ENCODE data around the gene ANKRD13A.

DNA sequence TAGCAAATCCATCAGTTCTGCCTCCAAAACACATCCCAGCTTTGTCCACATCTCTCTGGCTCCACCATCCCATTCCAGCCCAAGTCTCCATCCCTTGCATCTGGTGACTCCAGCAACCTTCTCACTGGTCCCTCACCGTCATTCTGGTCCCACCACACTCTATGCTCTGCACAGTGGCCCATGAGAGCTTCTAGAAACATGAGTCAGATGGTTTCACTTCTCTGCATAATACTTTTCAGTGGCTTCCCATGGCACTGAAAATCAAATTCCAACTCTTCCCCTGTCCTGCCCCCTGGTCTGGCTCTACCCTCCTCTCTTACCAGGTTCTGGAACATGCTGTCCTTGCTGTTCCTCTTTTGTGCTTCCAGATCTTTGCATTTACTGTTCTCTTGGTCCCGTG, 66.3 kb downstream of the ANKRD13A start:
- TF ChIP-seq POLR2AphosphoS5 (IDR thresholded peaks at IDR 0.05; ENCODE audit: low read depth, low read length) (no peak), SRF (IDR thresholded peaks at IDR 0.05; ENCODE audit: low read depth, low read length) (no peak), SP2 (IDR thresholded peaks at IDR 0.05; ENCODE audit: low read length) (no peak), FOSL1 (IDR thresholded peaks at IDR 0.05; ENCODE audit: insufficient read depth, low read depth, low read length) (no peak), YY1 (IDR thresholded peaks at IDR 0.05; ENCODE audit: low read depth, low read length) (no peak), SUZ12 (IDR thresholded peaks at IDR 0.05; ENCODE audit: low read length) (no peak), JUND (IDR thresholded peaks at IDR 0.05; ENCODE audit: low read length) (no peak), ZNF274 (IDR thresholded peaks at IDR 0.05; ENCODE audit: borderline replicate concordance, extremely low read depth, low read length) (no peak), EZH2 (IDR thresholded peaks at IDR 0.05; ENCODE audit: low read depth, low read length, severe bottlenecking) (no peak), TAF1 (IDR thresholded peaks at IDR 0.05; ENCODE audit: low read depth, low read length) (no peak), CREB1 (IDR thresholded peaks at IDR 0.05) (no peak)
- TF ChIP-seq, protein P1, sequence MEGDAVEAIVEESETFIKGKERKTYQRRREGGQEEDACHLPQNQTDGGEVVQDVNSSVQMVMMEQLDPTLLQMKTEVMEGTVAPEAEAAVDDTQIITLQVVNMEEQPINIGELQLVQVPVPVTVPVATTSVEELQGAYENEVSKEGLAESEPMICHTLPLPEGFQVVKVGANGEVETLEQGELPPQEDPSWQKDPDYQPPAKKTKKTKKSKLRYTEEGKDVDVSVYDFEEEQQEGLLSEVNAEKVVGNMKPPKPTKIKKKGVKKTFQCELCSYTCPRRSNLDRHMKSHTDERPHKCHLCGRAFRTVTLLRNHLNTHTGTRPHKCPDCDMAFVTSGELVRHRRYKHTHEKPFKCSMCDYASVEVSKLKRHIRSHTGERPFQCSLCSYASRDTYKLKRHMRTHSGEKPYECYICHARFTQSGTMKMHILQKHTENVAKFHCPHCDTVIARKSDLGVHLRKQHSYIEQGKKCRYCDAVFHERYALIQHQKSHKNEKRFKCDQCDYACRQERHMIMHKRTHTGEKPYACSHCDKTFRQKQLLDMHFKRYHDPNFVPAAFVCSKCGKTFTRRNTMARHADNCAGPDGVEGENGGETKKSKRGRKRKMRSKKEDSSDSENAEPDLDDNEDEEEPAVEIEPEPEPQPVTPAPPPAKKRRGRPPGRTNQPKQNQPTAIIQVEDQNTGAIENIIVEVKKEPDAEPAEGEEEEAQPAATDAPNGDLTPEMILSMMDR (IDR thresholded peaks at IDR 0.05; ENCODE audit: control extremely low read depth in 1 of 3, insufficient read depth in 1 of 3, low read depth in 1 of 3, low read length in 3 of 3) = no peak

Measured in H1 (cell line).